NOMO-1 treated with dmso at 0.1 percent for 144 hours (cell line): ENCODE measurements around the gene TBC1D22A.

ENCODE experiments used
- DNase-seq: peaks from one replicate; lab custom pipeline; 2025; ENCODE audit not compliant: unreplicated experiment; lab: John Stamatoyannopoulos, UW

TBC1D22A gene

GRCh38 chr22:47027766-47028165 is 265.3 kb downstream of the TBC1D22A start:
- DNase-seq, result no peak

DNA sequence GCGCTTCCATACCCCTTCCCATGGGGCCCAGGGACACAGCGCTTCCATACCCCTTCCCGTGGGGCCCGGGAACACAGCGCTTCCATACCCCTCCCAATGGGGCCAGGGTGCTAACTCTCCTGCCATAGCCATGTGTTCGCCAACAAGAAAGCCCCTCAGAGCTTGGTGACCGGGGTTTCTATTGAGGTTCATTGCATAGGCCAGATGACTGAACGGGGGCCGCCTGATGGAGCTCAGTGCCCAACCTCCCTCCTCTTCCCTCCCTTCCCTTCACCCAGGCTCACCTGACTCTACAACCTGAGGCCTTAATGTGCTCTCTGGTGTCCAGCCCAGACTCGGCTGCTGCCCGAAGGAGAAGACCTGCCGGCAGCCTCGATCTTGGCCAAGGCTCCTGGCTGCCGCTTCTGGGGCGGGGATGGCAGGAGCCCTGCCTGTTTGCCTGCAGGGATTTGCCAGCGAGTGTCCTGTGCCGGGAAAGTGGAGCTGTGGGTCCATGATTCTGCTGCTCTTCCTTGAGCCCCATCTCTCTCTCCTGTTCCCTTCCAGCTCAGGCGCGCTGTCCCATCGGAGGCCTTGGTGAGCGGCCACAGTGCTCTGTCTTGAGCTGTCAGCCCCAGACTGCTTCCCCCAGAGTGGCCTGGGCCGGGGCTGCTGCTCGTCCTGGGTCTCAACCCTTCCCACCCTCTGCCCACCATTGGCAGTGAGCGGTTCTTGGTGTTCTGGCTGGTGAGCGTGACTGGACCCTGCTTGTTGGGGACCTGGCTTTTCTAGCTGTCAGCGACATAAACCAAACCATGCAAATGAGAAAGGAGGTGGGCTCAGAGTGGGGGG is 267.0 kb downstream of the TBC1D22A start:
- no peak for DNase-seq

- no peak for DNase-seq
Measured at GRCh38 chr22:47030143-47030661, 267.8 kb downstream of the TBC1D22A start.

GRCh38 chr22:47030881-47031627 is 268.6 kb downstream of the TBC1D22A start:
- no peak for DNase-seq

DNA sequence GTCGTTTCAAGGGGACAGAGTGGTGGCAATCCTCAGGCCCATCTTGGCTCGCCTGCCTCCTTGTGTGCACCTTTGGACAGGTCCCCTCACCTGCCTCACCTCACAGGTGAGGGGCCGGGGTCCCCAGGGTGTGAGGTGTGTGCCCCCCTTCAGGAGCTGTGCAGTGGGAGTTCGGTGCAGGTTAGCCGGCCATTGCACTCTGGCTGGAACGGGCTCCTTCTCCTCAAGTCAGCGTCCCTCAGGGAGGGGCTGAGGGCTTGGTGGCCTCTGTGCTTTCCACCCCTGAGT is 269.1 kb downstream of the TBC1D22A start:
- no peak for DNase-seq

DNA sequence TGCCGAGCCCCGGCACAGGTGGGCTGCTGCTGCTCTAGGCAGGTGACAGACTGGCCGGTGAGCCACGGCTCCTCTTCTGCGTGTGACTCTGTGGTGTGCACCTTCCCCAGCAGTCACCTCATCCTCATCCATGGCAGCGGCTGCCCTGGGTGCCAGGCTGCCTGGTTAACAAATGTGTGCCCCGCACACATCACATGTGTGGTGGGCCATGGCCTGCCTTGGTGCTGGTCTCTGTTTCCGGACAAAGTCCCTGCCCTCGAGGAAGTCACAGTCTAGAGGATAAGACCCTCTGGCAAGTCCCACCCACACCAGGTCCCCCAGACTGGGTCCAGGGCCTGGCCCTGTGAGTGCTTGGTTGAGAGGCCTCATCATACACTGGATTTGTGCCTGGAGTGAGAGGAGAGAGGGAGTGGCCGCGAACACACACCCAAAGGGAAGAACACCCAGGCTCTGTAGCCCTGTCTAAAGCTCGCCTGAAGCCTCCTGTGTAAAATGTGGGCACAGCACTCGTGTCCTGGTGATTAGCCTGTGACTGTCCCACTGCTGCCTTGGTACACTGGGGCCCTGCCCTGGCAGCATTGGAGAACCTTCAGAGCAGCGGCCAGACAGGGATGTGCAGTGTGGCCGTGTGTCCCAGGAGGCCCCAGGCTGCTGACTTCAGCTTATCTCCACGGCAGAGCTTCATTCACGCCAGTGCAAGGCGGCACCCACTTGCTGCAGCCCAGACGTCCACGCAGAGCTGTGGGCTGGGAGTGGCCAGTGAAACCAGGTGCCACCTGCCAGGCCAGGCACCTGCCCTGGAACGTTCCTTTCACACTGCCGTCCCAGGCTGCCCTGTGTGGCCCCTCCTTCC is 269.9 kb downstream of the TBC1D22A start:
- no peak for DNase-seq

DNA sequence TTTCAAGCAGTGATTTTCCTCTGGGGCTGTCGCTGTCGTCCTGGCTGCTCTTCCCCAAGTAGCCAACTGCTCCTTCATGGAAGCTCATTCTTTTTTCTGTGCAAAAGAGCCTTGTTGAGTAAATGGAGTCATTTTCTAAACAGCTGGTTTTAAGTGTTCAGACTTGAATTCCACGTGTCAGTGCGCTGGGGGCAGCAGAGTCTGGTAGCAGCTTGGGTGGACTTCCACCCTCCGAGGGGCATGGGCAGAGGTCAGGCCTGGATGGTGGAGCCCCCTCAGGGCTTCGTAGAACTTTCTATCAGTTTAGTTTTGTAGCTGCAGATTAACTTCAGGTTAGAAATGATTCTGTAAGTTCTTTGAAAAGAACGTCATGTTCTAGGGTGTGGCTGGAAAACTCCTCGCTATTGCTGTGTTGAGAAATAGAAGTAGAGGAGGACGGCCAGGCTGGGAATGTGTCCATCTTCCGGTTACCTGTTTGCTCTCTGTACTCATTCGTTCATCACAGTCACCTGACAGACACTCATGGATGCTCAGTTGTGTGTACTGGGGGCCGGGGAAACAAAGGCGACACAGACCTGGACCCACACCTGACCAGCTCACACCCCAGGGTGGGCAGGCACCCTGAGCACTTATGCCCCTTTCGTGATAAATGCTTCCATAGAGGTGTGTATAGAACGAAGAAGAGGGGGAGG is 270.7 kb downstream of the TBC1D22A start:
- no peak for DNase-seq

DNA sequence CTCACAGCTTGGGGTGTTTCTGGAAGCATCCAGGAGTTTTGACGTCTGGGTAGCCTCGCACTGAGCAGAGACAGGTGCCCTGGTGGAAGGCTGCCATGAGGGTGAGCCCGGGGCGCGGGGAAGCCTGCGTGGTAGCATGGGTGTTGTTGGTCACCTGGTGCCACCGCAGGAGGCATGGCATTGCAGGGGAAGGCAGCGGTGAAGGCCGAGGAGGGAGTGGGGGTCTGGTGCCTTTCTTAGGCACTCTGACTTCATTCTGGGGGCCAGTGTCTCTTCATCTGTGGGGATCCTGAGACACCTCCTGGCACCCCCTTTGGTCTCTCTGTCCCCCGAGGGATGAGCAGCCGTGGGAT is 271.2 kb downstream of the TBC1D22A start:
- DNase-seq, result no peak

- no peak for DNase-seq
Measured at GRCh38 chr22:47034076-47034808, 271.8 kb downstream of the TBC1D22A start.

- DNase-seq, result no peak
Measured at GRCh38 chr22:47034905-47035419, 272.5 kb downstream of the TBC1D22A start.

- no peak for DNase-seq
Measured at GRCh38 chr22:47035425-47035881, 273.0 kb downstream of the TBC1D22A start.

DNA sequence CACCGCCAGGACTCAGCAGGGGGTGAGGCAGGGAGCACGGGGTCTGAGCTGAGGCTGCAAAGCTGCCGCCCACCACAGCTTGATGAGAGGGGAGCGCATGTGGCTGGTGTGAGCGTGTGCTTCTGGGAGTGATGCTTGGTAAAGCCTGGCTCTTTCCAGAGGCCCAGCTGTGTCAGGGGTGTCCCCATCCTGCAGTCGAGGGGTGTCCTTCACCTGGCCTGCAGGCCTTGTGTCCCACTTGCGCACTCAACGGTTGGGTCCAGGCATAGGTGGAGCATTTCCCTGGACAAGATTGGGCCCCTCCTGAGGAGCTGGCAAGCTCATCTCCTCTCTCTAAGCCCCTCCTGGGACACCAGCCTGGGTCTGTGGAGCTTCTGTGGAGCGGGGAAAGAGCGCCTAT is 273.9 kb downstream of the TBC1D22A start:
- no peak for DNase-seq

DNA sequence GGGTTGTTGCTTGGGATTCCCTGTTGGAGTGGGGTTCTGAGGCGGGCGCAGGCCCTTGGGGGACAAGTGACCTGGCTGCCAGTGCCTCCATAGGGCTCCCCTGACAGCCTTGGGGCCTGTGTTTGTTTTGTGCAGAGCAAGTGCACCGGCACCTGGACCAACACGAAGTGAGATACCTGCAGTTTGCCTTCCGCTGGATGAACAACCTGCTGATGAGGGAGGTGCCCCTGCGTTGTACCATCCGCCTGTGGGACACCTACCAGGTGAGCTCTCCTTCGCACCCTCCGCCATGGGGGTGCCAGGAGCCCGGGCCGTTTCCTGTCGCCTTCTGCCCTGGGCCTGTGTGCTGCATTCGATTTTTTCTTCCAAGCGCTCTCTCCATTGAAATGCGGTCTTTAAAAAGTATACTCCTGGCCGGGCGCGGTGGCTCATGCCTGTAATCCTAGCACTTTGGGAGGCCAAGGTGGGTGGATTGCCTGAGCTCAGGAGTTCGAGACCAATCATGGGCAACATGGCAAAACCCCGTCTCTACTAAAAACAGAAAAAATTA is 274.6 kb downstream of the TBC1D22A start:
- no peak for DNase-seq

- no peak for DNase-seq
Measured at GRCh38 chr22:47038206-47038835, 275.9 kb downstream of the TBC1D22A start.

DNA sequence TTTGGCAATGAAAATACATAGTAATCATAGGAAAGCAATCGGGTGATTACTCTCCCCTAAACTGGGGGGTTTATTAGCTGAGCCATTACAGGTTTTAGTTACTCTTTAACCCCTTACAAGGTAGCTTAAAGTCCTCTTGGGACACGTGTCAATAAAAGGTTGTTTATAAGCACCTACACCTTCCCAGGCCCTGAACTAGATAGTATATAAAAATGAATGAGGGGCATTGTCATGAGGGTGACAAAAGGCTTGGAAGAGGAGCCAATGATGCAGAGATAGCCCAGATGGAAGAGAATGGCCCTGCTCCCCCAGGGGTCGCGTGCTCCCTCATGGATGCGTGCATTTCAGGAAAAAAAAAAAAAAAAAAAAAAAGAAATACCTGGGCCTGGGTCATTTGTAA is 276.9 kb downstream of the TBC1D22A start:
- DNase-seq, result no peak

GRCh38 chr22:47040486-47041270 is 278.2 kb downstream of the TBC1D22A start:
- DNase-seq, result no peak

- DNase-seq, result no peak
Measured at GRCh38 chr22:47041271-47042115, 279.0 kb downstream of the TBC1D22A start.
